HepG2 (cell line): Measurements from ENCODE around the gene GALNT15. TPM values are rescaled to one million over a fixed set of nuclear protein-coding genes. Genes with fewer than 3 reads are reported as not detected.
A peak's percentile ranks its signal among the peaks of the same experiment; 100 is the strongest.

Experiments used
- ATAC-seq: fragments of 200-7000 bp; cut with Tn5 transposase; 3 replicates; pipeline ENCODE4 v1.9.1; 2020; ENCODE audit warnings: mild to moderate bottlenecking, moderate library complexity
- BruUV-seq: library from RNA; stranded (reverse); fragments of 400-500 nt; replicated peaks from 2 replicates; lab custom pipeline; 2021; lab: Mats Ljungman, UMichigan
- CTCF ChIA-PET: fragments of 300-600 bp; formaldehyde crosslinking; extraction: SDS; loops from one replicate; lab custom pipeline; 2021; ENCODE audit warnings: low total read pairs, inconsistent platforms, low intra/inter-chr PET ratio; lab: Yijun Ruan, JAX
- POLR2A ChIA-PET: fragments of 350-600 bp; sonication (Branson Sonifier 250); formaldehyde crosslinking; loops from one replicate; lab custom pipeline; 2020; ENCODE audit warnings: antibody characterized with exemption, inconsistent platforms; lab: Yijun Ruan, JAX
- DNase-seq: peaks from one replicate; pipeline ENCODE4 v3.0.0-alpha.2; 2015; ENCODE audit warnings: low spot score
- FAIRE-seq: peaks from 3 replicates; lab custom pipeline; 2011; peaks lifted over from hg19 to GRCh38; lab: Jason Lieb, UNC
- H2AFZ ChIP-seq: one replicate; pipeline ENCODE4 v1.6.1; 2011; ENCODE audit warnings: low read length, inconsistent platforms
- H3K27ac ChIP-seq: fragments of 300-600 bp; 3 replicates; pipeline ENCODE4 v1.8.0; 2011; ENCODE audit warnings: mixed run types, mild to moderate bottlenecking, mixed read lengths, low read length, inconsistent platforms; ENCODE audit not compliant: insufficient read depth; ENCODE audit errors: extremely low read length
- H3K27me3 ChIP-seq, 2 experiments: fragments of 200-600 bp in 1 of 2; 2 replicates in 1 of 2; 3 replicates in 1 of 2; pipeline versions ENCODE4 v1.6.0 to v1.8.0; 2011; ENCODE audit warnings: low read length in 2 of 2, mild to moderate bottlenecking in 2 of 2, moderate library complexity in 2 of 2, inconsistent platforms in 1 of 2; ENCODE audit not compliant: insufficient read depth in 2 of 2, control insufficient read depth in 1 of 2
- H3K36me3 ChIP-seq, 2 experiments: fragments of 200-600 bp in 1 of 2; replicated peaks in 1 of 2; 2 replicates in 1 of 2; 3 replicates in 1 of 2; pipeline versions ENCODE4 v1.5.1 to v1.8.0; 2011; ENCODE audit warnings: low read length in 2 of 2, inconsistent platforms in 1 of 2; ENCODE audit not compliant: insufficient read depth in 2 of 2, control insufficient read depth in 1 of 2
- H3K4me1 ChIP-seq: 2 replicates; pipeline ENCODE4 v1.5.1; 2012; ENCODE audit warnings: low read length, inconsistent platforms; ENCODE audit not compliant: insufficient read depth
- H3K4me2 ChIP-seq: 2 replicates; pipeline ENCODE4 v1.6.0; 2011; ENCODE audit warnings: low read depth, low read length, inconsistent platforms
- H3K4me3 ChIP-seq, 3 experiments: fragments of 200-600 bp in 1 of 3; sonication (generic), shearing (Covaris generic) in 1 of 3; replicated peaks in 1 of 3; 2 replicates each; pipeline ENCODE4 v1.5.1; 2011 to 2016; ENCODE audit warnings: low read length in 3 of 3, inconsistent platforms in 2 of 3, low read depth in 2 of 3, mild to moderate bottlenecking in 2 of 3, control low read depth in 1 of 3, mixed read lengths in 1 of 3; ENCODE audit not compliant: insufficient read depth in 1 of 3
- H3K79me2 ChIP-seq: one replicate; pipeline ENCODE4 v1.6.1; 2011; ENCODE audit warnings: low read length, inconsistent platforms; ENCODE audit not compliant: insufficient read depth
- H3K9ac ChIP-seq: 2 replicates; pipeline ENCODE4 v1.6.0; 2011; ENCODE audit warnings: mild to moderate bottlenecking, low read depth, low read length, inconsistent platforms; ENCODE audit not compliant: insufficient read depth
- H3K9me3 ChIP-seq: 2 replicates; pipeline ENCODE4 v1.5.1; 2012; ENCODE audit warnings: mild to moderate bottlenecking, low read length
- H4K20me1 ChIP-seq: 2 replicates; pipeline ENCODE4 v1.6.0; 2011; ENCODE audit warnings: inconsistent platforms, mild to moderate bottlenecking, low read length, moderate library complexity; ENCODE audit not compliant: insufficient read depth
- ATF7 ChIP-seq, 2 experiments: fragments of 450-650 bp in 1 of 2; sonication (generic) in 1 of 2; formaldehyde crosslinking in 1 of 2; IDR thresholded peaks; 2 replicates each; pipeline versions ENCODE4 v1.4.0 to v1.6.1; 2016 to 2020; ENCODE audit warnings: antibody characterized with exemption in 1 of 2, mild to moderate bottlenecking in 1 of 2, missing genetic modification reagents in 1 of 2
- ATRX ChIP-seq: sonication (generic); formaldehyde crosslinking; IDR thresholded peaks from 2 replicates; pipeline ENCODE4 v1.4.0; 2020; ENCODE audit warnings: missing genetic modification reagents, borderline replicate concordance
- DBP ChIP-seq: sonication (generic); formaldehyde crosslinking; IDR thresholded peaks from 2 replicates; pipeline ENCODE4 v1.4.0; 2020; ENCODE audit warnings: missing genetic modification reagents; ENCODE audit errors: not compliant biosample characterization
- FOXO4 ChIP-seq: sonication (generic); formaldehyde crosslinking; conservative IDR thresholded peaks from 2 replicates; pipeline ENCODE4 v1.8.1; 2023; ENCODE audit warnings: missing genetic modification reagents
- MIXL1 ChIP-seq: IDR thresholded peaks from 2 replicates; pipeline ENCODE4 v1.6.1; 2016
- RXRA ChIP-seq: sonication (generic); formaldehyde crosslinking; IDR thresholded peaks from 2 replicates; pipeline ENCODE4 v1.5.1; 2020; ENCODE audit warnings: missing genetic modification reagents
- ZNF264 ChIP-seq: sonication (generic); formaldehyde crosslinking; IDR thresholded peaks from 2 replicates; pipeline ENCODE4 v1.4.0; 2020; ENCODE audit warnings: missing genetic modification reagents
- ZNF598 ChIP-seq: sonication (generic); formaldehyde crosslinking; IDR thresholded peaks from 2 replicates; pipeline ENCODE4 v1.5.1; 2020; ENCODE audit warnings: mild to moderate bottlenecking, missing genetic modification reagents, borderline replicate concordance
- WGBS: methylation state at CpG from one replicate; pipeline ENCODE4 v1.1.6; 2017; ENCODE audit warnings: low lambda C conversion rate; 5-methylcytosine and 5-hydroxymethylcytosine counted together
- in situ Hi-C: cut with HindIII; loops from 2 replicates; pipeline ENCODE4 v1.10.0; 2017; ENCODE audit warnings: low pct_unique_long_range_greater_than_20kb; ENCODE audit not compliant: extremely low pct_ligation_motif_present
- intact Hi-C: fragments of 100-400 bp; cut with micrococcal nuclease; formaldehyde crosslinking; loops from one replicate; pipeline ENCODE4 v1.10.0; 2022; ENCODE audit not compliant: unreplicated experiment
- polyA plus RNA-seq, 8 experiments: library from polyadenylated mRNA; depleted of rRNA in 3 of 8; stranded (reverse) in 7 of 8; unstranded in 1 of 8; fragments of >200 nt; fragmentation: Illumina TruSeq in 4 of 8; extraction: Trizol in 4 of 8; gene quantifications; 2 replicates each; pipeline versions ENCODE4 v1.2.1 to v1.2.3, GENCODE V29; 2011 to 2016; ENCODE audit warnings: low read depth in 4 of 8, missing spikeins in 1 of 8, mixed read lengths in 1 of 8; ENCODE audit not compliant: insufficient read depth in 1 of 8
- total RNA-seq, 5 experiments: library from RNA; depleted of rRNA; stranded (reverse); fragments of >200 nt; fragmentation: Illumina TruSeq; extraction: Trizol; gene quantifications; 2 replicates each; pipeline ENCODE4 v1.2.3, GENCODE V29; 2016; ENCODE audit warnings: low read depth in 1 of 5

The GALNT15 gene
- total and polyA plus RNA-seq, 2 of the 13 experiments (the other 11 are each of a cell fraction or from before 2014, with no cell fraction given), result 0.02 to 0.04 TPM

DNA sequence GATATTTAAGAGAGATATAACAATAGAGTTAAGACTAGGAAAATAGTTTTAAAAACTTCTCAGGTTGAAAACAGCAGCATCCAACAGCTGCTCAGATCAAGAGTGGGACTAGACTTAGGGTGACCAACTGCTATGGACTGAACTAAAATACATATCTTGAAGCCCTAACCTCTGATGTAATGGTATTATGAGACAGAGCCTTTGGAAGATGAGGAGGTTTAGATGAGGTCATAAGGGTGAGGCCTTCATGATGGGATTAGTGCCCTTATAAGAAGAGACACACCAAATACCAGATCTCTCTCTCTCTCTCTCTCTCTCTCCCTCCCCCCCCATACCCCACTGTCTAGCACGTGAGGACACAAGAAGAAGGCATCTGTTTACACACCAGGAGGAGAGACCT is 37.4 kb upstream of the GALNT15 start:
- intact Hi-C loops, result no loop called here
- no peak for FAIRE-seq
- WGBS, result 0% methylated on average over 1 of the region's 1 CpG
- Histone ChIP-seq H3K9me3 (no peaks in the 10 kb centered on the region), H2AFZ (no peak overlapping the region), H3K9ac (no peak overlapping the region), H3K27me3 (peaks cover 0 to 13% of the 10 kb centered on the region in 2 experiments; a peak in 2 of 5 replicates), H3K4me3 (no peak overlapping the region), H3K4me2 (no peak overlapping the region), H4K20me1 (no peaks in the 10 kb centered on the region), H3K36me3 (no peaks in the 10 kb centered on the region), H3K27ac (no peak overlapping the region), H3K4me1 (no peaks in the 10 kb centered on the region), H3K79me2 (no peaks in the 10 kb centered on the region)
- POLR2A ChIA-PET, result no interaction called here
- in situ Hi-C loops, result no loop called here
- no TSS peak for BruUV-seq
- TF ChIP-seq ATF7 (IDR thresholded peaks at IDR 0.05) (peak; percentile 50; the same call in 1 of the 2 replicates), ATF7 (CRISPR knock-in tag; IDR thresholded peaks at IDR 0.05) (no peak), ATRX (CRISPR knock-in tag) (no peak), FOXO4 (CRISPR knock-in tag) (no peak), ZNF264 (CRISPR knock-in tag) (peak; percentile 74; the same call in 1 of the 2 replicates), MIXL1 (CRISPR knock-in tag) (no peak), RXRA (CRISPR knock-in tag) (no peak), DBP (CRISPR knock-in tag) (no peak), ZNF598 (CRISPR knock-in tag) (no peak)
- no peak for ATAC-seq
- CTCF ChIA-PET, result no interaction called here
- no peak for DNase-seq
